Uterus (tissue), 4 donors: ENCODE data around the gene OBP2A. TPM values are rescaled to one million over a fixed set of nuclear protein-coding genes. Genes with fewer than 3 reads are reported as not detected.
"Not testable (repeated sequence)": the region's sequence is repeated elsewhere in the genome, so short reads cannot be mapped to it uniquely, and the experiment has no call there.

Experiments
- DNase-seq, 2 donors: peaks; one replicate each; pipeline ENCODE4 v3.0.0-alpha.2; 2019 to 2020
- H3K27ac ChIP-seq, 2 donors: fragments of 200-600 bp; sonication (generic); 1 replicate in 1 of 2; 2 replicates in 1 of 2; pipeline ENCODE4 v1.5.1; 2016 to 2018
- H3K27me3 ChIP-seq, 2 donors: fragments of 200-600 bp; sonication (generic); one replicate each; pipeline ENCODE4 v1.5.1; 2018 to 2019; ENCODE audit warnings: control low read depth in 1 of 2
- H3K36me3 ChIP-seq, 2 donors: fragments of 200-600 bp; sonication (generic); one replicate each; pipeline ENCODE4 v1.5.1; 2019; ENCODE audit warnings: control low read depth in 1 of 2
- H3K4me1 ChIP-seq, 2 donors: fragments of 200-600 bp; sonication (generic); one replicate each; pipeline ENCODE4 v1.5.1; 2018 to 2019; ENCODE audit warnings: control low read depth in 1 of 2
- H3K4me3 ChIP-seq, 2 donors: fragments of 200-600 bp; sonication (generic); 1 replicate in 1 of 2; 2 replicates in 1 of 2; pipeline ENCODE4 v1.5.1; 2018 to 2019; ENCODE audit warnings: mild to moderate bottlenecking in 1 of 2
- H3K9me3 ChIP-seq, 2 donors: fragments of 200-600 bp; sonication (generic); one replicate each; pipeline ENCODE4 v1.5.1; 2019; ENCODE audit warnings: control low read depth in 1 of 2
- CTCF ChIP-seq, 4 experiments: fragments of 200-600 bp in 2 of 4; fragments of 450-650 bp in 2 of 4; sonication (generic) in 2 of 4; IDR thresholded peaks; one replicate each; pipeline ENCODE4 v1.5.1; 2016 to 2019; ENCODE audit warnings: antibody characterized with exemption in 4 of 4, mild to moderate bottlenecking in 2 of 4, moderate library complexity in 1 of 4
- POLR2A ChIP-seq, 2 donors: fragments of 450-650 bp; IDR thresholded peaks; one replicate each; pipeline ENCODE4 v1.6.1; 2016; ENCODE audit warnings: antibody characterized with exemption in 2 of 2, mild to moderate bottlenecking in 1 of 2, moderate library complexity in 1 of 2
- intact Hi-C: fragments of 100-400 bp; cut with DNase I; formaldehyde crosslinking; loops from one replicate; pipeline ENCODE4 v1.15.1; 2023; ENCODE audit warnings: low total_unique reads
- total RNA-seq, 4 donors: library from RNA; depleted of rRNA in 3 of 4; stranded (reverse); fragments of >200 nt in 3 of 4; gene quantifications; one replicate each; pipeline versions ENCODE4 v1.1.0 to v1.2.4, GENCODE V29; 2014 to 2023
- donor health status: DM: yes; HTN: yes; CAD: no.

OBP2A gene
- not detected for total RNA-seq

GRCh38 chr9:135545646-135546176 is at the start of gene OBP2A:
TSS of gene OBP2A (plus strand) at chr9:135546126. CDS start at chr9:135546181, 55 bp downstream.
- DNase-seq, H3K4me1 ChIP-seq, H3K4me3 ChIP-seq, intact Hi-C loops, H3K36me3 ChIP-seq, H3K9me3 ChIP-seq, H3K27ac ChIP-seq, H3K27me3 ChIP-seq: not testable (repeated sequence)

GRCh38 chr9:135498381-135499126 is 47.4 kb upstream of the OBP2A start:
- no peaks in the 10 kb centered on the region for H3K27me3 ChIP-seq
- H3K4me1 ChIP-seq: peaks cover 2 to 16% of the 10 kb centered on the region in 2 donors
- H3K9me3 ChIP-seq: no peaks in the 10 kb centered on the region
- H3K4me3 ChIP-seq: no peak overlapping the region
- H3K36me3 ChIP-seq: no peaks in the 10 kb centered on the region
- H3K27ac ChIP-seq: no peak overlapping the region
- TF ChIP-seq POLR2A (IDR thresholded peaks at IDR 0.05) (no peak), CTCF (IDR thresholded peaks at IDR 0.05) (no peak)
- intact Hi-C loops: no loop called here
- no peak for DNase-seq

- Histone ChIP-seq H3K9me3 (no peaks in the 10 kb centered on the region), H3K4me1 (peaks cover 2 to 16% of the 10 kb centered on the region in 2 donors), H3K4me3 (peak overlapping the region; percentile 76 to 89), H3K27ac (peak overlapping the region; percentile 74 to 76), H3K36me3 (no peaks in the 10 kb centered on the region), H3K27me3 (no peaks in the 10 kb centered on the region)
- intact Hi-C loops: no loop called here
- TF ChIP-seq POLR2A (IDR thresholded peaks at IDR 0.05) (peak in 1 of 2 donors; percentile 8), CTCF (IDR thresholded peaks at IDR 0.05) (peak in 2 of 4 experiments; percentile 6 to 48)
- DNase-seq: peak; percentile 94 to 96
These were observed 46.4 kb upstream of the OBP2A start for GRCh38 chr9:135499326-135500070.

- peak overlapping the region; percentile 76 to 89 for H3K4me3 ChIP-seq
- TF ChIP-seq CTCF (IDR thresholded peaks at IDR 0.05) (no peak), POLR2A (IDR thresholded peaks at IDR 0.05) (no peak)
- peaks cover 2 to 16% of the 10 kb centered on the region in 2 donors for H3K4me1 ChIP-seq
- H3K9me3 ChIP-seq: no peaks in the 10 kb centered on the region
- DNase-seq: no peak
- no peaks in the 10 kb centered on the region for H3K36me3 ChIP-seq
- peak overlapping the region; percentile 74 to 76 for H3K27ac ChIP-seq
- no peaks in the 10 kb centered on the region for H3K27me3 ChIP-seq
- intact Hi-C loops: no loop called here
These were observed 45.8 kb upstream of the OBP2A start for GRCh38 chr9:135500071-135500524.

- DNase-seq: peak; percentile 72 to 87
- intact Hi-C loops: no loop called here
- peaks cover 2 to 16% of the 10 kb centered on the region in 2 donors for H3K4me1 ChIP-seq
These were observed 45.2 kb upstream of the OBP2A start, which contains the start of gene MRPS2 for GRCh38 chr9:135500525-135501260. TSS of gene MRPS2 (plus strand) at chr9:135500682. CDS start at chr9:135500711, 29 bp downstream.

More at GRCh38 chr9:135500525-135501260, 45.2 kb upstream of the OBP2A start, which contains the start of gene MRPS2:
- H3K27ac ChIP-seq: peak within 1 kb of the TSS; percentile 74 to 76
- no peaks in the 10 kb centered on the region for H3K27me3 ChIP-seq
- no peaks in the 10 kb centered on the region for H3K9me3 ChIP-seq
- no peaks in the 10 kb centered on the region for H3K36me3 ChIP-seq
- peak within 1 kb of the TSS; percentile 76 to 89 for H3K4me3 ChIP-seq
- TF ChIP-seq POLR2A (IDR thresholded peaks at IDR 0.05): peak in 1 of 2 donors; percentile 44
- peak; percentile 89 to 97 (median 92) for TF ChIP-seq CTCF (IDR thresholded peaks at IDR 0.05)
